Skeletal muscle cell (primary cell): ENCODE results near the gene TYSND1.
"Not testable (repeated sequence)": the region's sequence is repeated elsewhere in the genome, so short reads cannot be mapped to it uniquely, and the experiment has no call there.

Experiments
- DNase-seq: peaks from one replicate; pipeline ENCODE4 v3.0.0-alpha.2; 2010; ENCODE audit warnings: low read depth
- H3K4me3 ChIP-seq: 2 replicates; pipeline ENCODE4 v1.5.1; 2011; ENCODE audit warnings: low read depth, mild to moderate bottlenecking, control low read depth, low read length, moderate library complexity

Gene TYSND1

DNA sequence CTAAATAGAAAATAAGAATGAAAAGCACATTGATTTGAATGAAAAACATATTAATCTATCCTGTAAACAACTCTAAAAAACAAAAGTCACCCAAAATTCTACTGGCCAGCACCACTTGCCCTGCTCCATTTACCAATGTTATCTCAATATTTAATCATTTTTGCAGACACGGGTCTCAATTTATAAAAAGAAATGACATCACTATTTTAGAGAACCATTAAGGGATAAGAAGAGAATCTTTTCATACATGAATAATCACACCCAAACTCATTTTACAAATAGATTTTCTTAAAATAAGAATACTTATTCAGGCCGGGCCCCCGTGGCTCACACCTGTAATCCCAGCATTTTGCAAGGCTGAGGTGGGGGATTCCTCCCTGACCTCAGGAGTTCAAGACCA is 19.9 kb upstream of the TYSND1 start:
- H3K4me3 ChIP-seq: no peak overlapping the region
- no peak for DNase-seq

DNA sequence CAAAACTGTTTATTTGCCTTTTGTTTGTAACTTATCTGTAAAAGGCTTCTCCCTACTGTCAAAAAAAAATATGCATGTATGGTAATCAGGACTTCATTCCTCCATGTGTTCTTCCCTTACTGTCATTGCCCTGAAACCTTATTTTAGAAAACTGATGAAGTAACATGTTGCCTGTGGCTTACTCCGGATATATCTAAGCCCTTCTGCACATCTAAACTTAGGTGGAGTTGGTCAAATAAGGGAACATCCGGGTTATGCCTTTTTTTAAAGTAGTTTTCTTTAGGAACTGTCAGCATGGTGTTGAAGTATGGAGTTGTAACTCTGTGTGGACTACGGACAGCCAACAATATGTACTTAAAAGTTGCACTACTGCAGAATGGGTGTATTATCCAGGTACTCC is 17.7 kb upstream of the TYSND1 start:
- no peak for DNase-seq
- no peak overlapping the region for H3K4me3 ChIP-seq

DNA sequence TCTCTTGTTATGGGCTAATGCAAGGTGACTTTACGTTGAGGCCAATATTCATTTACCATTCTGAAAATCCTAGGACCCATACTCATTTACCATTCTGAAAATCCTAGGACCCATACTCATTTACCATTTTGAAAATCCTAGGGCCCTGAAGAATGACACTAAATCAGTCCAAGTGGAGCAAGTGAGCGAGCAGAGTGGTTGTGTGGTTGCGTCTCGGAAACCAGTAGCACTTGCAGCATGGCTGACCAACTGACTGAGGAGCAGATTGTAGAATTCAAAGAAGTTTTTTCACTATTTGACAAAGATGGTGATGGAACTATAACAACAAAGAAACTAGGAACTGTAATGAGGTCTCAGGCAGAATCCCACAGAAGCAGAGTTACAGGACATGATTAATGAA is 16.9 kb upstream of the TYSND1 start:
- no peak overlapping the region for H3K4me3 ChIP-seq
- DNase-seq: no peak

DNA sequence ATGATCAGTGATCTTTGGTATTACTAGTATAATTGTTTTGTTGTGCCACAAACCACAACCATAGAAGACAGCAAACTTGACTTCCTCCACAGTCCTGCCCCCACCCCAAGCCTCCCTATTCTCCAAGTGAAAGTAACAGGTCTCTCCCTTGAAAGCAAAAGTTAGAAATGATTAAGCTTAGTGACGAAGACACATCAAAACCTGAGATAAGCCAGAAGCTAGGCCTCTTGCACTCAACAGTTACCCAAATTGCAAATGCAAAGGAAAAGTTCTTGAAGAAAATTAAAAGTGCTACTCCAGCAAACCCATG is 16.3 kb upstream of the TYSND1 start:
- no peak for DNase-seq

DNA sequence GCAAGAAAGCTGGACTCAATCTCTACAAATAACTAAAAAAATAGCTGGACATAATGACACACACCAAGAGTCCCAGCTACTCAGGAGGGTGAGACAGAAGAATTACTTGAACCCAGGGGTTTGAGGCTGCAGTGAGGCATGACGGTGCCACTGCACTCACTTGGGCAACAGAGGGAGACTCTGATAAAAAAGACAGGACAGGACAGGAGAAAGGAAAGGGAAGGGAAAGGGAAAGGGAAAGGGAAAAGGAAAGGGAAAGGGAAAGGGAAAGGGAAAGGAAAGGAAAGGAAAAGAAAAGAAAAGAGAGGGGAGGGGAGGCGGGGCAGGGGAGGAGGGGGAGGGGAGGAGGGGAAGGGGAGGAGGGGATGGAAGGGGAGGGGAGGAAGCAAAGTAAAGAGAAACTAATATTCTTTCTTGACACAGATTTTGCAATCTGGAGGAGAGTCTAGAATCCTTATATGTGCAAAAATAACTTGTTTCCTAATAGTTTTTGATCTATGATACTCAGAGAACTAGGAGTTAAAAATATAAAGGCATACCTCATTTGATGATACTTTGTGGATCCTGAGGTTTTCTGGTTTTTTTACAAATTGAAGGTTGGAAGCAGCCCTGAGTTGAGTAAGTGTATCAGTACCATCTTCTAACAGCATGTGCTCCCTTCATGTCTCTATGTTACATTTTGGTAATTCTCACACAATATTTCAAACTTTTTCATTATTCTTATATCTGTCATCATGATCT is 15.8 kb upstream of the TYSND1 start:
- no peak overlapping the region for H3K4me3 ChIP-seq
- no peak for DNase-seq

More for the DNA sequence above, 16.3 kb upstream of the TYSND1 start:
- no peak overlapping the region for H3K4me3 ChIP-seq

DNA sequence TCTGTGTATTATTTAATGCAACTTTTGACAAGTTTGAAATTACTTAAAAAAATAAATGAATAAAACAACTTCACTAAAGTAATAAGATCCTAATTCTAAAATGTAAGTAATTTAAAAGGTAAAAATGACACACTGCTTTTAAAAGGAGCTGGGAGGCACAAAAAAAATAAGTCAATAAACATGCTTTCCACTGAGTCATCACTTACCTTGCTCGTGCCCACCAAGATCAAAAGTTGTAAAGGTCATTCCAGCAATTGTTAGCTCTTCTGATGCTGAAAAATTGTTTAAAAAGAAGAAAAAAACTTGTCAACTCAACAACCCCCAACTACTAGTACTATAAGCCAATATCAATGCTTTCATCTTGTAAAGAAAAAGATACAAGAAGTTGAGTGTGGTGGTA is 14.3 kb upstream of the TYSND1 start:
- no peak for DNase-seq
- H3K4me3 ChIP-seq: no peak overlapping the region

DNA sequence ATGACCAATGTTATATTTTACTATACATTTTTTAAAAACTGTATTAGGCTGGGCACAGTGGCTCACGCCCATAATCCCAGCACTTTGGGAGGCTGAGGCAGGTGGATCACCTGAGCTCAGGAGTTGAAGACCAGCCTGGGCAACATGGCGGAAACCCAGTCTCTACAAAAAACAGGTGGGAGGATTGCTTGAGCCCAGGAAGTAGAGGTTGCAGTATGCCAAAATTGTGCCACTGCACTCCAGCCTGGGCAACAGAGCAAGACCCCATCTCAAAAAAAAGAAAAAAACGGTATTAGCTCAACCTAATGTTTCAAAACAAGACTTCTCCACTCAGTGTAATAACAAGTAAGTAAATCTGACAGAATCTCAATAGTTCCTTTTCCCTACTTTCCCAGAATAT is 12.9 kb upstream of the TYSND1 start:
- not testable (repeated sequence) for DNase-seq, H3K4me3 ChIP-seq

DNA sequence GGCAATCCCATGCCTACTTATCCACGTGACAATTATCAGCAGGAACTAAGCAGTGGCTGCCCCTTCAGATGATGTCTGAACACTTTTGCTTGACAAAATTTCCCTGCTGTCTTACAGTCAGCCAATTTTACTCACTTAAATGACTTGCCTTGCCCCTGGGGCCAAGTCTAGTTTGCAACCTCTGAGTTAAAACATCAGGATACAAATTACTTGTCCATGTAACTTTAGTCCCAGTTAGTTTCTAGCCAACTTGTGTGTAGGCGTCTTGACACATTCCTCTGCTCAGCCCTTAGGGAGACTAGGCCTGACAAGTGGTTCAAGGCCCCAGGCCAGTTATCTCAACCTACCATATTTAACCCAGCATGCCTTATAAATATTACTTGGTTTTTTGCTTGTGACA is 11.6 kb upstream of the TYSND1 start:
- no peak overlapping the region for H3K4me3 ChIP-seq
- no peak for DNase-seq

DNA sequence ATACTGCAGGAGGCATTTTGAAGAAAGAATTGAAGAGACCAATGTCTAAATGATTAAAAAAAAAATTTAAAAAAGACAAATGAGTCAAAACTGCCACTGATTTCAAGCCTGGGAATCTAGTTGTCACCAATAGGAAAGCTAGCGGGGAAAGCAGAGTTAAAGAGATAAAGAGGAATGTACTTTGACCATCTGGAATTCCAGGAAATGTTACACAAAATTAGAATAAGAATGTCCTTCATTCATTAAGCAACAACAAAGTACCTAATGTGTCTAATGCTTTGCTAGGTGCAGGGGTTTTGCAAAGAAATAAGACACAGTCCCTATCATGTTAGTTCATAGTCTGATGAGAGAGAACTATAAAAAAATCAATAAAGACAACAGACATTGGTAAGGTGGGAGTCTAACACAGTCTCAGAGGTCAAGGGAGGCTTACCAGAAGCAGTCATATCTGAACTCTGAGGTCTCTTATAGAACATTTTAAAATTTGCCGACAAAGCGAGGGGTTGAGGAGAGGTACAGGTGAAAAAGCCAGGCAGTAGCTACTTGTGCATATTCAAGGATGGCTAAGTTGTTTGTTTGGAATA is 8.8 kb upstream of the TYSND1 start:
- no peak for DNase-seq

DNA sequence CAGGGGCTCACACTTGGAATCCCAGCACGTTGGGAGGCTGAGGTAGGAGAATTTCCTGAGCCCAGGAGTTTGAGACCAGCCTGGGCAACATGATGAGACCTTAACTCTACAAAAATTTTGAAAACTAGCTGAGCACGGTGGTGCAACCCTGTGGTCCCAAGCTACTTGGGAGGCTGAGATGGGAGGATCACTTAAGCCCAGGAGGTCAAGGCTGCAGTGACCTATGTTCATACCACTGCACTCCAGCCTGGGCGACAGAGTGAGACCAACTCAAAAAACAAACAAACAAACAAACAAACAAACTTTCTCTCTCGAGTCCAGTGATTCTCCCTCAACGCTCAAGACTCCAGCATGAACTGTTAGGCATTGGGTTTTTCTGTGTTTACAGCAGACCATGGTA is 2.0 kb upstream of the TYSND1 start:
- H3K4me3 ChIP-seq: no peak overlapping the region
- no peak for DNase-seq

More for the DNA sequence above, 8.8 kb upstream of the TYSND1 start:
- H3K4me3 ChIP-seq: no peak overlapping the region

DNA sequence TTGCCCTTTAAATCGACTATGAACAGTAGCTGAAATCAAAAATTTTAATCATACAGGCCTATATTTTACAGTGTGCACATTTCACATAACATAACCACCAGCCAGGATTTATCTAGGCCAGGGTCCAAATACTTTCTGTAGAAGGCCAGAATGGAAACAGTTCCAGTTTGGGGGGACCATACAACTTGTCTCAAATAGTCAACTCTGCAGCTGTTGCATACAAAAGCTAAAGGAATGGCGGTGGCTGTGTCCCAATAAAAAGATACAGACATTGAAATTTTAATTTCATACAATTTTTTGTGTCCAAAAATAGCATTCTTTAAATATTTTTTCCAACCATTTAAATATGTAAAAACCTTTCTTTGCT is 742 bp upstream of the TYSND1 start:
- H3K4me3 ChIP-seq: peak overlapping the region; percentile 66
- no peak for DNase-seq

DNA sequence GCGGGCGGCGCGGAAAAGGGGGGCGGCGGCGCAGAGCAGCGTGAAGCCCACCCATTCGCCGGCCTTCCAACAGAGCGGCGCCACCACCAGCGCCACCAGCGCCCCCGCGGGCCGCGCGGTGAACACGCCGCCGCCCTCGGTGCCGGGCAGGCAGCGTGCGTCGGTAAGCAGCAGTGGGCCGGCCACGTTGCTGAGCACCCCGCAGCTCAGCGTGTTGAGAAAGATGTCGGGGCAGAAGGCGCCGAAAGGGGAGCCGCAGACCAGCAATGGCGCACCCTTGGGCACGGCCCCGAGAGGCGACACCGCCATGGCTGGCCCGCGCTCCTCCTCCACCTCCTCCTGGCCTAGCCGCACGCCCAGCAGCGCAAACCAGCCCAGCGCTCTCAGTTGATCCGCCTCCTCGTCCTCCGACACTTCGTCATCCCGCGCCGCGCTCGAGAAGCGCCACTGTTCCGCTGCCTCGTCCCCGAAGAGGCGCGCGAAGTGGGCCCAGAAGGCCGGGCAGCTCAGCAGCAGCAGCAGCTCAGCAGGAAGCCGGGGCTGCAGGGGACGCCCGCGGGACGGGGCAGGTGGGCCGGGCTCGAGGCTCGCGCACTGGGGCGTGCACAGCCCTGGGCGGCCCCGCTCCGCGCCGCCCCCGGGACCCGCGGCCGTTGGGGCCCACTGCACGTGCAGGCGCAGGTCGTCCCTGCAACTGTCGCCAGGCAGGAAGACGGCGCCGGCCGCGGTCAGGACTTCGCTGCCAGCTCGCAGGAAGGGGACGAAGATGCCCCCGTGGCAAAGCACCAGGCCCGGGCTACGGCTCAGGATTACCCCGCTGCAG is 623 bp downstream of the TYSND1 start:
- DNase-seq: no peak
- peak overlapping the region; percentile 66 for H3K4me3 ChIP-seq

DNA sequence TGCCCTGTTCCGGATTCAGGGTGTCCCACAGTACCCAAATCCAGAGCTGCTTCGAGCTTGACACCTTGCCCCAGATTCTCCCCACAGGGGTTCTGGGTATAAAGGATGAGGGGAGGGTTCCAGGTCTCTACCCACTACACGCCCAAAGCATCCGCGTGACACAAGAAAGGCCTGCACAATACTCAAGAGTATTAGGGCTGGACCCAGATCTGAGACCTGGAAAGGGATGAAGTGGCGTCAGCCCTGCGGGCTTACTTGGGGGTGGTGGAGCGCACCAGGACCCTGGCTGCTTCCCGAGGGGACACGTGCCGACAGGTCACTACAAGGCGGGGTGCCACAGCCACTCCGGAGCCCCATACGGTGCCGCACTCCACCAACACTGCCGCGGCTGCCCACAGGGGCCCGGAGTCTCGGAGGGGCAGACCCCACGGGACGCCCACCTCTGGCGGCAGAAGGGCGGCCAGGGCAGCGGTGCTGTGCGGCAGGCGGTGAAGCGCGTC is 1.3 kb downstream of the TYSND1 start:
- peak overlapping the region; percentile 66 for H3K4me3 ChIP-seq
- DNase-seq: no peak

DNA sequence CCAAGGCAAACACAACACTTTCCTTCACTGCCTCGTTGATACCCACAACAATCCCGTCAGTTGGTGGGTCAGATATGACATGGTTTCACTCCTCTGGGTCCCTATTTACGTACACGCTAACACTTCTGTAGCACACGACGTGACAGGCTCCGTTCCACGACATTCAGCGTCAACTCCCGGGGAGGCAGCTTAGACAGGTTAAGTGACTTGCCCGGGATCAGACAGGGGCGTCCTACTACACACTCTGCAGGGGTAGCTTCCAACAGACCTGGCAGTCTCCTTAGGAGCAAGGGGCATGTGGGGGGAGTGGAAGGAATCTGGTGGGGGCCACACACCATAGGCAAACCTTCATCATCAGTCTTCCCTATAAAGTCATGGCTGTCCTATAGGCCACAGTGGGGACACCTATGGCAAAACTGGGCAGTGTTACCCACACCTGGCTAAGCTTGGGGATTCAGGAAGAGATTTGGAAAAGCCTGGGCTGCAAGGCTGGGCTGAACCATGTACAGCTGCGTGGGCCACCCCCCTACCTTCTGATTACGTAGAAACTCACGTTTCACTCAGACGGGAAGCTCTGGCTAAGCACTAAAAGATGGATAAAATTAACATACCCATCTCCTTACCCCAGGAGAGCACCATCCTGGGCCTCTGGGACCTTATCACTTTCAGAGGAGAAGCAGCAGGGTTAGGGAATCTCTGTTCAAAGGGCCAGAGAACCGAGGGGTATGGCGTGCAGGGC is 2.0 kb downstream of the TYSND1 start:
- peak overlapping the region; percentile 66 for H3K4me3 ChIP-seq
- DNase-seq: no peak

DNA sequence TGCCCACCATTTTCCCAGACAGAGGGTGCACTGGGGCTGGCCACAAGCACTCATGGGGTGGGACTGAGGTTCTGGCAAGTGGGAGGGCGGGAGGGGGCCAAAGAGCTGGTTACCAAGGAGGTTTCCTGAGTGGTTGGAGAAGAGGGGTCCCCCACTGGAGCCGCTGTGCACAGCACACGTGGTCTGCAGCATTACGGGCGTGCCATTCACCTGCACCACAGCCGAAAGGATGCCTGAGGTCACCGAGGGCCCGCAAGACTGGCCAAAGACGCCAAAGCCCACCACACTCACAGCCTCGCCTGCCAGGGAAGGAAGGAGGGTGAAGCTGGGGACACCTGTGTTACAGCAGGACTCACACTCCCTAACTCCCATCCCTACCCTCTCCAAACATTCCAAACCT is 3.9 kb downstream of the TYSND1 start:
- no peak overlapping the region for H3K4me3 ChIP-seq
- no peak for DNase-seq

DNA sequence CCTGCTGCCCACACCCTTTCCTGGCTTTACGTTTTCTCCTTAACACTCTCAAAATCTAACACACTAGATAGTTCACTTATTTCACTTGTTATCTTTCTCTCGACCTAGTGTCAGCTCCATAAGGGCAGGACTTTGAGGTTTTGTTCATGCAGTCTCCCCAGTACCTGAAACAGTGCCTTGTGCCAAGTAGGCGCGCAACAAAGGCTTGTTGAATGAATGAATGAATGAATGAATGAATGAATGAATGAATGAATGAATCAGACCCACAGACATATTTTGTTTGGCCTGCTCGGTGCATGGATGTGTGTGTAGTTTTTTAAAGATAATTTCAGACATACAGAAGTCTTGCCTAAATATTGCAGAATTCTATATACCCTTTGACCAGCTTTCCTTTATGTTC is 6.2 kb downstream of the TYSND1 start:
- H3K4me3 ChIP-seq: no peak overlapping the region
- no peak for DNase-seq

DNA sequence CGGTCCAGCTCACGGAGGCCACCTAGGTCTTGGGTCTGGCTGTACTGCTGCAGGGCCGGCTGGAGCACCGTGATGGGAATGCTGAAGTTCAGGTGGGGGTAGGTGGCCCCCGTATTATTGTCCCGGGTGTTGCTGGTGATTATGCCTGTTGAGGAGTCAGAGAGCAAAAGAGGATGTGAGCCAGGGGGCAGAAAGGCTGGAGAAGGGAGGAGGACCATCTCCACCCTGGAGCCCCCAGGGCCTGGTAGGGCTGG is 6.6 kb downstream of the TYSND1 start:
- no peak for DNase-seq
- no peak overlapping the region for H3K4me3 ChIP-seq

DNA sequence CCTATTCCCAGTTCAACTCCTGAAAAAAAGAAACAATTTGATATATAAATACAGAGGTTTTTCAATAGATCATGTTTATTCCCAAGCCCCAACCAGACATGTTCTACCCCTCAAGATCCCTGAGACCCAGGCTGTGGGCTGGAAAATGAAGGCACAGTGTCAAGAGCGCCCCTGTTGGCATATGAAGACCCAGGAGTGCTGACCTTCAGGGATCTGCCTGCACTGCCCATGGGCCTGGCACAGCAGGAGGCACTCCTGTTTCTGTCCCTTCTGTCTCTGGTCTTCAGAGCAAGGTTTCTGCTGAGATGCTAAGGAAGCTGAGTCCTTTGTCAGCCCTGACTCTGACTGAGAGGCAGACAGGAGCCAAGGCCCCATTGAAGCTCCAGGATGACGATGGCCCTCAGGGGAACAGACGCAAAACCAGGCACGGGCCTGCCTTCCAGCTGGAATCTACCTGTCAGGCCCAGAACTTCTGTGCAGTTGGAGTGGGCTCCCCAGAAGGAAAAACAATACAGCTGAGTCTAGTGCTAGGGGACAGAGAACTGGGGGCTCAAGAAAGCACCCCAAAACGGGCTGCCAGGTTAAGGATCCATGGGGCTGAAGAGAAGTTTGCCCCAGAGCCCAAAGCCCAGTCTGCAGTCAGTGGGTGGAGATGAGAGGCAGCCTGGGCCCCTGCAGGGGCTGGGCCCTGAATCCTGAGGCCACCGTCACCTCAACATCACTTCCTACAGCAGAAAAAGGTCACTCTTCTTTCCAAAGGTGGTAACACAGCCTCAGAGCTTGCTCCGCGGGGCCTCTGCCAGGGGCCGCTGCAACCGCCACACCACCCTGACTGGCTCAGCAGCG is 7.1 kb downstream of the TYSND1 start:
- no peak for DNase-seq
- no peak overlapping the region for H3K4me3 ChIP-seq
